ENCODE measurements around the gene BTBD17. TPM values are rescaled to one million over a fixed set of nuclear protein-coding genes. Genes with fewer than 3 reads are reported as not detected.

The BTBD17 gene
- total RNA-seq, 2 donors from 2014 or later: 0.18 TPM; not detected in 1

GRCh38 chr17:74332017-74332650 lies 29.5 kb downstream of the BTBD17 start:
- peaks cover 20% of the 10 kb centered on the region for H3K27me3 Mint-ChIP-seq (ENCODE audit: insufficient read depth)
- peaks cover 33% of the 10 kb centered on the region for H3K4me1 Mint-ChIP-seq
- WGBS, 2 experiments (ENCODE audit: insufficient coverage in 1 of 2, insufficient read length in 1 of 2): 70 to 78% methylated on average over 3 to 7 of the region's 7 CpGs
- DNase-seq: no peak
- no peak overlapping the region for H3K4me3 Mint-ChIP-seq
- no peaks in the 10 kb centered on the region for H3K9me3 Mint-ChIP-seq
- no peak overlapping the region for H3K4me3 ChIP-seq (ENCODE audit: low read length)
- peaks cover 15% of the 10 kb centered on the region for H3K4me1 ChIP-seq (ENCODE audit: control insufficient read depth, insufficient read depth, low read length)
- H3K36me3 Mint-ChIP-seq (ENCODE audit: low read depth): no peaks in the 10 kb centered on the region
- peak overlapping the region; percentile 21 for H3K27ac Mint-ChIP-seq
- peaks cover 2% of the 10 kb centered on the region for H3K27me3 ChIP-seq (ENCODE audit: control insufficient read depth, insufficient read depth, low read length, poor library complexity, severe bottlenecking)
- no peaks in the 10 kb centered on the region for H3K9me3 ChIP-seq (ENCODE audit: control insufficient read depth, low read length)
- no peak for TF ChIP-seq CTCF (conservative IDR thresholded peaks at IDR 0.05)
- no peaks in the 10 kb centered on the region for H3K36me3 ChIP-seq (ENCODE audit: control insufficient read depth, insufficient read depth, low read length)
- H3K9ac ChIP-seq (ENCODE audit: extremely low read depth, low read length, poor library complexity, severe bottlenecking): no peak overlapping the region
- H3K27ac ChIP-seq (ENCODE audit: low read depth, low read length): no peak overlapping the region

- peaks cover 15% of the 10 kb centered on the region for H3K4me1 ChIP-seq (ENCODE audit: control insufficient read depth, insufficient read depth, low read length)
- H3K36me3 ChIP-seq (ENCODE audit: control insufficient read depth, insufficient read depth, low read length): no peaks in the 10 kb centered on the region
- TF ChIP-seq CTCF (conservative IDR thresholded peaks at IDR 0.05): no peak
- no peak overlapping the region for H3K9ac ChIP-seq (ENCODE audit: extremely low read depth, low read length, poor library complexity, severe bottlenecking)
- WGBS, 2 experiments (ENCODE audit: insufficient coverage in 1 of 2, insufficient read length in 1 of 2): 82 to 85% methylated on average over 5 to 8 of the region's 8 CpGs
- H3K27ac Mint-ChIP-seq: no peak overlapping the region
- no peaks in the 10 kb centered on the region for H3K9me3 Mint-ChIP-seq
- H3K4me1 Mint-ChIP-seq: peaks cover 30% of the 10 kb centered on the region
- H3K27me3 ChIP-seq (ENCODE audit: control insufficient read depth, insufficient read depth, low read length, poor library complexity, severe bottlenecking): peaks cover 19% of the 10 kb centered on the region
- no peaks in the 10 kb centered on the region for H3K9me3 ChIP-seq (ENCODE audit: control insufficient read depth, low read length)
- H3K4me3 ChIP-seq (ENCODE audit: low read length): no peak overlapping the region
- H3K36me3 Mint-ChIP-seq (ENCODE audit: low read depth): no peaks in the 10 kb centered on the region
- DNase-seq: no peak
- no peak overlapping the region for H3K27ac ChIP-seq (ENCODE audit: low read depth, low read length)
- H3K27me3 Mint-ChIP-seq (ENCODE audit: insufficient read depth): peaks cover 33% of the 10 kb centered on the region
- H3K4me3 Mint-ChIP-seq: no peak overlapping the region
Measured at GRCh38 chr17:74330446-74330845, 31.2 kb downstream of the BTBD17 start.

GRCh38 chr17:74329378-74329777 lies 32.3 kb downstream of the BTBD17 start:
- TF ChIP-seq CTCF (conservative IDR thresholded peaks at IDR 0.05): no peak
- Histone ChIP-seq H3K4me3 (ENCODE audit: low read length) (no peak overlapping the region), H3K4me1 (ENCODE audit: control insufficient read depth, insufficient read depth, low read length) (peaks cover 10% of the 10 kb centered on the region), H3K9me3 (ENCODE audit: control insufficient read depth, low read length) (no peaks in the 10 kb centered on the region), H3K36me3 (ENCODE audit: control insufficient read depth, insufficient read depth, low read length) (no peaks in the 10 kb centered on the region), H3K27ac (ENCODE audit: low read depth, low read length) (no peak overlapping the region), H3K9ac (ENCODE audit: extremely low read depth, low read length, poor library complexity, severe bottlenecking) (no peak overlapping the region), H3K27me3 (ENCODE audit: control insufficient read depth, insufficient read depth, low read length, poor library complexity, severe bottlenecking) (peaks cover 30% of the 10 kb centered on the region)
- H3K27ac Mint-ChIP-seq: peak overlapping the region; percentile 1
- 93 to 97% methylated on average over 3 of the region's 3 CpGs for WGBS, 2 experiments (ENCODE audit: insufficient coverage in 1 of 2, insufficient read length in 1 of 2)
- peaks cover 44% of the 10 kb centered on the region for H3K27me3 Mint-ChIP-seq (ENCODE audit: insufficient read depth)
- no peaks in the 10 kb centered on the region for H3K36me3 Mint-ChIP-seq (ENCODE audit: low read depth)
- H3K4me1 Mint-ChIP-seq: peaks cover 25% of the 10 kb centered on the region
- H3K9me3 Mint-ChIP-seq: no peaks in the 10 kb centered on the region
- DNase-seq: no peak
- H3K4me3 Mint-ChIP-seq: no peak overlapping the region

All from endodermal cell (in vitro differentiated cells).